HepG2 (cell line): Measurements from ENCODE around the gene ACTN2. TPM values are rescaled to one million over a fixed set of nuclear protein-coding genes. Genes with fewer than 3 reads are reported as not detected.

Experiments
- ATAC-seq: fragments of 200-7000 bp; cut with Tn5 transposase; 3 replicates; pipeline ENCODE4 v1.9.1; 2020; ENCODE audit warnings: mild to moderate bottlenecking, moderate library complexity
- BruUV-seq: library from RNA; stranded (reverse); fragments of 400-500 nt; replicated peaks from 2 replicates; lab custom pipeline; 2021; lab: Mats Ljungman, UMichigan
- CTCF ChIA-PET: fragments of 300-600 bp; formaldehyde crosslinking; extraction: SDS; loops from one replicate; lab custom pipeline; 2021; ENCODE audit warnings: low total read pairs, inconsistent platforms, low intra/inter-chr PET ratio; lab: Yijun Ruan, JAX
- POLR2A ChIA-PET: fragments of 350-600 bp; sonication (Branson Sonifier 250); formaldehyde crosslinking; loops from one replicate; lab custom pipeline; 2020; ENCODE audit warnings: antibody characterized with exemption, inconsistent platforms; lab: Yijun Ruan, JAX
- DNase-seq: peaks from one replicate; pipeline ENCODE4 v3.0.0-alpha.2; 2015; ENCODE audit warnings: low spot score
- FAIRE-seq: peaks from 3 replicates; lab custom pipeline; 2011; peaks lifted over from hg19 to GRCh38; lab: Jason Lieb, UNC
- H2AFZ ChIP-seq: one replicate; pipeline ENCODE4 v1.6.1; 2011; ENCODE audit warnings: low read length, inconsistent platforms
- H3K27ac ChIP-seq: fragments of 300-600 bp; 3 replicates; pipeline ENCODE4 v1.8.0; 2011; ENCODE audit warnings: mixed run types, mild to moderate bottlenecking, mixed read lengths, low read length, inconsistent platforms; ENCODE audit not compliant: insufficient read depth; ENCODE audit errors: extremely low read length
- H3K27me3 ChIP-seq, 2 experiments: fragments of 200-600 bp in 1 of 2; 2 replicates in 1 of 2; 3 replicates in 1 of 2; pipeline versions ENCODE4 v1.6.0 to v1.8.0; 2011; ENCODE audit warnings: low read length in 2 of 2, mild to moderate bottlenecking in 2 of 2, moderate library complexity in 2 of 2, inconsistent platforms in 1 of 2; ENCODE audit not compliant: insufficient read depth in 2 of 2, control insufficient read depth in 1 of 2
- H3K36me3 ChIP-seq, 2 experiments: fragments of 200-600 bp in 1 of 2; replicated peaks in 1 of 2; 2 replicates in 1 of 2; 3 replicates in 1 of 2; pipeline versions ENCODE4 v1.5.1 to v1.8.0; 2011; ENCODE audit warnings: low read length in 2 of 2, inconsistent platforms in 1 of 2; ENCODE audit not compliant: insufficient read depth in 2 of 2, control insufficient read depth in 1 of 2
- H3K4me1 ChIP-seq: 2 replicates; pipeline ENCODE4 v1.5.1; 2012; ENCODE audit warnings: low read length, inconsistent platforms; ENCODE audit not compliant: insufficient read depth
- H3K4me2 ChIP-seq: 2 replicates; pipeline ENCODE4 v1.6.0; 2011; ENCODE audit warnings: low read depth, low read length, inconsistent platforms
- H3K4me3 ChIP-seq, 3 experiments: fragments of 200-600 bp in 1 of 3; sonication (generic), shearing (Covaris generic) in 1 of 3; replicated peaks in 1 of 3; 2 replicates each; pipeline ENCODE4 v1.5.1; 2011 to 2016; ENCODE audit warnings: low read length in 3 of 3, inconsistent platforms in 2 of 3, low read depth in 2 of 3, mild to moderate bottlenecking in 2 of 3, control low read depth in 1 of 3, mixed read lengths in 1 of 3; ENCODE audit not compliant: insufficient read depth in 1 of 3
- H3K79me2 ChIP-seq: one replicate; pipeline ENCODE4 v1.6.1; 2011; ENCODE audit warnings: low read length, inconsistent platforms; ENCODE audit not compliant: insufficient read depth
- H3K9ac ChIP-seq: 2 replicates; pipeline ENCODE4 v1.6.0; 2011; ENCODE audit warnings: mild to moderate bottlenecking, low read depth, low read length, inconsistent platforms; ENCODE audit not compliant: insufficient read depth
- H3K9me3 ChIP-seq: 2 replicates; pipeline ENCODE4 v1.5.1; 2012; ENCODE audit warnings: mild to moderate bottlenecking, low read length
- H4K20me1 ChIP-seq: 2 replicates; pipeline ENCODE4 v1.6.0; 2011; ENCODE audit warnings: inconsistent platforms, mild to moderate bottlenecking, low read length, moderate library complexity; ENCODE audit not compliant: insufficient read depth
- EHMT2 ChIP-seq: fragments of 200-600 bp; sonication (generic); IDR thresholded peaks from 2 replicates; pipeline ENCODE4 v1.7.0; 2017; ENCODE audit warnings: antibody characterized with exemption, low read depth, low read length, borderline replicate concordance
- NFKBIZ ChIP-seq: IDR thresholded peaks from 2 replicates; pipeline ENCODE4 v1.6.1; 2018; ENCODE audit warnings: missing genetic modification reagents, missing compliant biosample characterization
- RCOR2 ChIP-seq: IDR thresholded peaks from 2 replicates; pipeline ENCODE4 v1.6.1; 2016; ENCODE audit warnings: missing biosample characterization, missing genetic modification reagents
- RFX5 ChIP-seq: IDR thresholded peaks from 2 replicates; pipeline ENCODE4 v1.6.1; 2011; ENCODE audit warnings: low read depth, low read length, improper control_type of control experiment
- ZMYM2 ChIP-seq: sonication (generic); formaldehyde crosslinking; IDR thresholded peaks from 2 replicates; pipeline ENCODE4 v1.8.0; 2022; ENCODE audit warnings: mild to moderate bottlenecking, missing genetic modification reagents
- ZNF674 ChIP-seq: sonication (generic); formaldehyde crosslinking; IDR thresholded peaks from 2 replicates; pipeline ENCODE4 v1.5.0; 2020; ENCODE audit warnings: low read depth, mild to moderate bottlenecking, missing genetic modification reagents
- WGBS: methylation state at CpG from one replicate; pipeline ENCODE4 v1.1.6; 2017; ENCODE audit warnings: low lambda C conversion rate; 5-methylcytosine and 5-hydroxymethylcytosine counted together
- in situ Hi-C: cut with HindIII; loops from 2 replicates; pipeline ENCODE4 v1.10.0; 2017; ENCODE audit warnings: low pct_unique_long_range_greater_than_20kb; ENCODE audit not compliant: extremely low pct_ligation_motif_present
- intact Hi-C: fragments of 100-400 bp; cut with micrococcal nuclease; formaldehyde crosslinking; loops from one replicate; pipeline ENCODE4 v1.10.0; 2022; ENCODE audit not compliant: unreplicated experiment
- polyA plus RNA-seq, 8 experiments: library from polyadenylated mRNA; depleted of rRNA in 3 of 8; stranded (reverse) in 7 of 8; unstranded in 1 of 8; fragments of >200 nt; fragmentation: Illumina TruSeq in 4 of 8; extraction: Trizol in 4 of 8; gene quantifications; 2 replicates each; pipeline versions ENCODE4 v1.2.1 to v1.2.3, GENCODE V29; 2011 to 2016; ENCODE audit warnings: low read depth in 4 of 8, missing spikeins in 1 of 8, mixed read lengths in 1 of 8; ENCODE audit not compliant: insufficient read depth in 1 of 8
- total RNA-seq, 5 experiments: library from RNA; depleted of rRNA; stranded (reverse); fragments of >200 nt; fragmentation: Illumina TruSeq; extraction: Trizol; gene quantifications; 2 replicates each; pipeline ENCODE4 v1.2.3, GENCODE V29; 2016; ENCODE audit warnings: low read depth in 1 of 5
- TF ChIP-seq, protein P1 (sequence below): sonication (generic); formaldehyde crosslinking; IDR thresholded peaks from 2 replicates; pipeline ENCODE4 v1.5.1; 2020; ENCODE audit warnings: mild to moderate bottlenecking, missing genetic modification reagents, borderline replicate concordance
- TF ChIP-seq, protein P2 (sequence below): IDR thresholded peaks from 2 replicates; pipeline ENCODE4 v1.6.1; 2016; ENCODE audit warnings: missing biosample characterization, missing genetic modification reagents, low read depth
- TF ChIP-seq, protein P3 (sequence below): sonication (generic); formaldehyde crosslinking; IDR thresholded peaks from 2 replicates; pipeline ENCODE4 v1.4.0; 2020; ENCODE audit warnings: missing genetic modification reagents

The ACTN2 gene
- total and polyA plus RNA-seq, 2 of the 13 experiments (the other 11 are each of a cell fraction or from before 2014, with no cell fraction given), result 0.04 to 0.13 TPM

DNA sequence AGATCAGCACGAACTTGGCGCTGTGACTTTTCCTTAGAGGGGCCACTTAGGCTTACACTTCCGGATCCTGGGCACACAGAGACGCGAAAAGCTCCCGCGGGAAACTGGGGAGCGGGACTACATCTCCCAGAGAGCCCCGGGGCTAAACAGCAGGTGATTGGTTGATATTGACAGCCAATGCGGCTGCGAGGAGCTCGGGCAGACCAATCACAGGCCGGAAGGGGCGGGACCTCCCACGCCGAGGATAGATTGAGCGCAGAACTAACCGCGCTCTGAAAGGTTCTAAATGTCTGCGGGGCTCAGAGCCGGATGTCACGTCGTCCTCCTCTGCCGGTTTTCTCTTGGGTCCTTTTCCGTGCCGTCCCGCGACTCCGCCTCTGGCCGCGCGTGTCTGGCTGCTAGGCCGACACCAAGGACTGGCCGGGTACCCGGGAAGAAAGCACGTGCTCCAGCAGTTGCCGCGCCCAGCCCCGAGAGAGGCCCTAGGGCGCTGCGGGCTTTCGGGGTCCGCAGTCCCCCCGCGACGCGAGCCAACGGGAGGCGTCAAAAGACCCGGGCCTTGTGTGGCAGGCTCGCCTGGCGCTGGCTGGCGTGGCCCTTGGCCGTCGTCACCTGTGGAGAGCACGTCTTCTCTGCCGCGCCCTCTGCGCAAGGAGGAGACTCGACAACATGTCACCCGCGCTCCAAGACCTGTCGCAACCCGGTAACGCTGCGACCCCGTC, 108.9 kb downstream of the ACTN2 start, which contains the start of gene MTR (continued):
- no peak for TF ChIP-seq RCOR2
- TF ChIP-seq EHMT2, result no peak; the same call in 1 of the 2 replicates
- TF ChIP-seq, all 625 proteins: peak for 341

- peak; percentile 23 for DNase-seq
- intact Hi-C loops (loop anchor here (1.0 to 2.0 kb wide), 2 partner anchors 49 to 66 kb away; no protein-coding TSS in a partner anchor), in situ Hi-C loops (no loop called here)
- no peak overlapping the region for H2AFZ ChIP-seq
- ChIA-PET CTCF (no interaction called here), POLR2A (interaction anchor here (0.9 to 3.8 kb wide), 3 partner anchors 12 to 66 kb away, joined by 3 to 39 read pairs (median 15); no protein-coding TSS in a partner anchor)
- BruUV-seq, result TSS peak; percentile 61
- no peaks in the 10 kb centered on the region for H3K27me3 ChIP-seq
- H3K9ac ChIP-seq, result peak overlapping the region; percentile 84
- no peak for FAIRE-seq
- peak overlapping the region; percentile 87 for H3K27ac ChIP-seq
- no peaks in the 10 kb centered on the region for H3K9me3 ChIP-seq
- H4K20me1 ChIP-seq, result no peaks in the 10 kb centered on the region
- H3K36me3 ChIP-seq, result no peaks in the 10 kb centered on the region; a peak in 1 of 5 replicates
- peaks cover 53% of the 10 kb centered on the region for H3K79me2 ChIP-seq
- peak overlapping the region; percentile 86 to 87 (median 86) for H3K4me3 ChIP-seq
- H3K4me2 ChIP-seq, result peak overlapping the region; percentile 98
- 1% methylated on average over 36 of the region's 41 CpGs for WGBS
- ATAC-seq, result peak; percentile 41
- peaks cover 35% of the 10 kb centered on the region for H3K4me1 ChIP-seq
- TF ChIP-seq ZNF674 (CRISPR knock-in tag) (0 out of 2 replicates have a peak, but pooled peaks have one; percentile 7), RFX5 (no peak), ZMYM2 (no peak), NFKBIZ (CRISPR knock-in tag) (no peak)
- TF ChIP-seq, protein P1, sequence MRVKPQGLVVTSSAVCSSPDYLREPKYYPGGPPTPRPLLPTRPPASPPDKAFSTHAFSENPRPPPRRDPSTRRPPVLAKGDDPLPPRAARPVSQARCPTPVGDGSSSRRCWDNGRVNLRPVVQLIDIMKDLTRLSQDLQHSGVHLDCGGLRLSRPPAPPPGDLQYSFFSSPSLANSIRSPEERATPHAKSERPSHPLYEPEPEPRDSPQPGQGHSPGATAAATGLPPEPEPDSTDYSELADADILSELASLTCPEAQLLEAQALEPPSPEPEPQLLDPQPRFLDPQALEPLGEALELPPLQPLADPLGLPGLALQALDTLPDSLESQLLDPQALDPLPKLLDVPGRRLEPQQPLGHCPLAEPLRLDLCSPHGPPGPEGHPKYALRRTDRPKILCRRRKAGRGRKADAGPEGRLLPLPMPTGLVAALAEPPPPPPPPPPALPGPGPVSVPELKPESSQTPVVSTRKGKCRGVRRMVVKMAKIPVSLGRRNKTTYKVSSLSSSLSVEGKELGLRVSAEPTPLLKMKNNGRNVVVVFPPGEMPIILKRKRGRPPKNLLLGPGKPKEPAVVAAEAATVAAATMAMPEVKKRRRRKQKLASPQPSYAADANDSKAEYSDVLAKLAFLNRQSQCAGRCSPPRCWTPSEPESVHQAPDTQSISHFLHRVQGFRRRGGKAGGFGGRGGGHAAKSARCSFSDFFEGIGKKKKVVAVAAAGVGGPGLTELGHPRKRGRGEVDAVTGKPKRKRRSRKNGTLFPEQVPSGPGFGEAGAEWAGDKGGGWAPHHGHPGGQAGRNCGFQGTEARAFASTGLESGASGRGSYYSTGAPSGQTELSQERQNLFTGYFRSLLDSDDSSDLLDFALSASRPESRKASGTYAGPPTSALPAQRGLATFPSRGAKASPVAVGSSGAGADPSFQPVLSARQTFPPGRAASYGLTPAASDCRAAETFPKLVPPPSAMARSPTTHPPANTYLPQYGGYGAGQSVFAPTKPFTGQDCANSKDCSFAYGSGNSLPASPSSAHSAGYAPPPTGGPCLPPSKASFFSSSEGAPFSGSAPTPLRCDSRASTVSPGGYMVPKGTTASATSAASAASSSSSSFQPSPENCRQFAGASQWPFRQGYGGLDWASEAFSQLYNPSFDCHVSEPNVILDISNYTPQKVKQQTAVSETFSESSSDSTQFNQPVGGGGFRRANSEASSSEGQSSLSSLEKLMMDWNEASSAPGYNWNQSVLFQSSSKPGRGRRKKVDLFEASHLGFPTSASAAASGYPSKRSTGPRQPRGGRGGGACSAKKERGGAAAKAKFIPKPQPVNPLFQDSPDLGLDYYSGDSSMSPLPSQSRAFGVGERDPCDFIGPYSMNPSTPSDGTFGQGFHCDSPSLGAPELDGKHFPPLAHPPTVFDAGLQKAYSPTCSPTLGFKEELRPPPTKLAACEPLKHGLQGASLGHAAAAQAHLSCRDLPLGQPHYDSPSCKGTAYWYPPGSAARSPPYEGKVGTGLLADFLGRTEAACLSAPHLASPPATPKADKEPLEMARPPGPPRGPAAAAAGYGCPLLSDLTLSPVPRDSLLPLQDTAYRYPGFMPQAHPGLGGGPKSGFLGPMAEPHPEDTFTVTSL, result no peak
- TF ChIP-seq, protein P2, sequence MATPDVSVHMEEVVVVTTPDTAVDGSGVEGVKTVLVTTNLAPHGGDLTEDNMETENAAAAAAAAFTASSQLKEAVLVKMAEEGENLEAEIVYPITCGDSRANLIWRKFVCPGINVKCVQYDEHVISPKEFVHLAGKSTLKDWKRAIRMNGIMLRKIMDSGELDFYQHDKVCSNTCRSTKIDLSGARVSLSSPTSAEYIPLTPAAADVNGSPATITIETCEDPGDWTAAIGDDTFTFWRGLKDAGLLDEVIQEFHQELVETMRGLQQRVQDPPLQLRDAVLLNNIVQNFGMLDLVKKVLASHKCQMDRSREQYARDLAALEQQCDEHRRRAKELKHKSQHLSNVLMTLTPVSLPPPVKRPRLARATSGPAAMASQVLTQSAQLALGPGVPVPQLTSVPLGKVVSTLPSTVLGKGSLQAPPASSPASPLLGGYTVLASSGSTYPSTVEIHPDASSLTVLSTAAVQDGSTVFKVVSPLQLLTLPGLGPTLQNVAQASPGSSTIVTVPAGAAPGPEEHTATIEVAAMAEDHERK, result no peak
- TF ChIP-seq, protein P3, sequence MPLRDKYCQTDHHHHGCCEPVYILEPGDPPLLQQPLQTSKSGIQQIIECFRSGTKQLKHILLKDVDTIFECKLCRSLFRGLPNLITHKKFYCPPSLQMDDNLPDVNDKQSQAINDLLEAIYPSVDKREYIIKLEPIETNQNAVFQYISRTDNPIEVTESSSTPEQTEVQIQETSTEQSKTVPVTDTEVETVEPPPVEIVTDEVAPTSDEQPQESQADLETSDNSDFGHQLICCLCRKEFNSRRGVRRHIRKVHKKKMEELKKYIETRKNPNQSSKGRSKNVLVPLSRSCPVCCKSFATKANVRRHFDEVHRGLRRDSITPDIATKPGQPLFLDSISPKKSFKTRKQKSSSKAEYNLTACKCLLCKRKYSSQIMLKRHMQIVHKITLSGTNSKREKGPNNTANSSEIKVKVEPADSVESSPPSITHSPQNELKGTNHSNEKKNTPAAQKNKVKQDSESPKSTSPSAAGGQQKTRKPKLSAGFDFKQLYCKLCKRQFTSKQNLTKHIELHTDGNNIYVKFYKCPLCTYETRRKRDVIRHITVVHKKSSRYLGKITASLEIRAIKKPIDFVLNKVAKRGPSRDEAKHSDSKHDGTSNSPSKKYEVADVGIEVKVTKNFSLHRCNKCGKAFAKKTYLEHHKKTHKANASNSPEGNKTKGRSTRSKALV (CRISPR knock-in tag), result 0 out of 2 replicates have a peak, but pooled peaks have one; percentile 5
Observed at GRCh38 chr1:236795757-236796667, 109.7 kb downstream of the ACTN2 start.
